ENCODE results near the gene TADA3.

DNA sequence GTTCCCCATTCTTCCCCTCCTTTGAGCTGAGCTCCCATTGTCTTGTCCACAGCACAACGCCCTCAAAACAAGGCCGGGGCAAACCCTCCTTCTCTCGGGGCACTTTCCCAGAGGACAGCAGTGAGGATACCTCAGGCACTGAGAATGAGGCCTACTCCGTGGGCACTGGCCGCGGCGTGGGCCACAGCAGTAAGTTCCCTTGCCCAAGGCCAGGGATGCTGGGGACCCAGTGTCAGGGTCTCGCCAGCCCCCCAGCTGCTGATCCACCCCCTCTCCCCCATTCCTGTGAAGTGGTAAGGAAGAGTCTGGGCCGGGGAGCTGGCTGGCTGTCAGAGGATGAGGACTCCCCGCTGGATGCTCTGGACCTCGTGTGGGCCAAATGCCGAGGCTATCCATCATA, 46.8 kb downstream of the TADA3 start:
- TF ChIP-seq, protein P1, sequence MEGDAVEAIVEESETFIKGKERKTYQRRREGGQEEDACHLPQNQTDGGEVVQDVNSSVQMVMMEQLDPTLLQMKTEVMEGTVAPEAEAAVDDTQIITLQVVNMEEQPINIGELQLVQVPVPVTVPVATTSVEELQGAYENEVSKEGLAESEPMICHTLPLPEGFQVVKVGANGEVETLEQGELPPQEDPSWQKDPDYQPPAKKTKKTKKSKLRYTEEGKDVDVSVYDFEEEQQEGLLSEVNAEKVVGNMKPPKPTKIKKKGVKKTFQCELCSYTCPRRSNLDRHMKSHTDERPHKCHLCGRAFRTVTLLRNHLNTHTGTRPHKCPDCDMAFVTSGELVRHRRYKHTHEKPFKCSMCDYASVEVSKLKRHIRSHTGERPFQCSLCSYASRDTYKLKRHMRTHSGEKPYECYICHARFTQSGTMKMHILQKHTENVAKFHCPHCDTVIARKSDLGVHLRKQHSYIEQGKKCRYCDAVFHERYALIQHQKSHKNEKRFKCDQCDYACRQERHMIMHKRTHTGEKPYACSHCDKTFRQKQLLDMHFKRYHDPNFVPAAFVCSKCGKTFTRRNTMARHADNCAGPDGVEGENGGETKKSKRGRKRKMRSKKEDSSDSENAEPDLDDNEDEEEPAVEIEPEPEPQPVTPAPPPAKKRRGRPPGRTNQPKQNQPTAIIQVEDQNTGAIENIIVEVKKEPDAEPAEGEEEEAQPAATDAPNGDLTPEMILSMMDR (IDR thresholded peaks at IDR 0.05 in 8 of 11, conservative IDR thresholded peaks at IDR 0.05 in 3 of 11): no peak
- TF ChIP-seq POLR2AphosphoS5 (IDR thresholded peaks at IDR 0.05): peak in 2 of 3 donors; percentile 9 to 40
